OCI-LY7 (cell line): ENCODE measurements around the gene GTF2IRD1. TPM values are rescaled to one million over a fixed set of nuclear protein-coding genes. Genes with fewer than 3 reads are reported as not detected.
A peak's percentile ranks its signal among the peaks of the same experiment; 100 is the strongest.

Source experiments
- BruUV-seq: library from RNA; stranded (reverse); fragments of 400-500 nt; replicated peaks from 2 replicates; lab custom pipeline; 2021; lab: Mats Ljungman, UMichigan
- CTCF ChIA-PET: fragments of 300-600 bp; sonication (Branson Sonifier 250); formaldehyde crosslinking; loops from one replicate; lab custom pipeline; 2022; ENCODE audit warnings: antibody characterized with exemption; ENCODE audit not compliant: unreplicated experiment; lab: Charles Lee
- POLR2A ChIA-PET: fragments of 300-600 bp; sonication (Branson Sonifier 250); formaldehyde crosslinking; loops from one replicate; lab custom pipeline; 2022; ENCODE audit warnings: antibody characterized with exemption; lab: Charles Lee
- DNase-seq: peaks from one replicate; pipeline ENCODE4 v3.0.0-alpha.2; 2015; ENCODE audit warnings: low spot score
- H2AFZ ChIP-seq: fragments of 200-600 bp; sonication (generic), shearing (Covaris generic); 2 replicates; pipeline ENCODE4 v1.6.1; 2014; ENCODE audit warnings: mild to moderate bottlenecking, antibody characterized with exemption, low read length, moderate library complexity
- H3K27ac ChIP-seq: fragments of 200-600 bp; sonication (generic); 2 replicates; pipeline ENCODE4 v1.5.1; 2014; ENCODE audit warnings: mixed run types, low read depth, mild to moderate bottlenecking, moderate library complexity, low read length, inconsistent platforms; ENCODE audit not compliant: poor library complexity, severe bottlenecking
- H3K36me3 ChIP-seq: fragments of 200-600 bp; sonication (generic); 2 replicates; pipeline ENCODE4 v1.6.1; 2014; ENCODE audit warnings: mild to moderate bottlenecking, antibody characterized with exemption, low read length, moderate library complexity, mixed read lengths; ENCODE audit not compliant: insufficient read depth
- H3K4me1 ChIP-seq: fragments of 200-600 bp; sonication (generic); 2 replicates; pipeline ENCODE4 v1.5.1; 2014; ENCODE audit warnings: mild to moderate bottlenecking, low read length; ENCODE audit not compliant: insufficient read depth, poor library complexity, severe bottlenecking
- H3K4me2 ChIP-seq: fragments of 200-600 bp; sonication (generic); 2 replicates; pipeline ENCODE4 v1.6.1; 2014; ENCODE audit warnings: mild to moderate bottlenecking, low read length
- H3K4me3 ChIP-seq: fragments of 200-600 bp; sonication (generic); 2 replicates; pipeline ENCODE4 v1.5.1; 2014; ENCODE audit warnings: mild to moderate bottlenecking, low read depth, low read length; ENCODE audit not compliant: poor library complexity, severe bottlenecking
- H3K79me2 ChIP-seq: fragments of 200-600 bp; sonication (generic); 2 replicates; pipeline ENCODE4 v1.6.1; 2016; ENCODE audit warnings: low read depth, mild to moderate bottlenecking, low read length, moderate library complexity, mixed read lengths; ENCODE audit not compliant: insufficient read depth
- H3K9me2 ChIP-seq: fragments of 200-600 bp; sonication (generic); 2 replicates; pipeline ENCODE4 v1.6.1; 2016; ENCODE audit warnings: mild to moderate bottlenecking, low read length, mixed read lengths; ENCODE audit not compliant: insufficient read depth
- H3K9me3 ChIP-seq: fragments of 200-600 bp; sonication (generic); 2 replicates; pipeline ENCODE4 v1.6.1; 2014; ENCODE audit warnings: mild to moderate bottlenecking, mixed run types, low read length, mixed read lengths
- H4K20me1 ChIP-seq: fragments of 200-600 bp; sonication (generic); 2 replicates; pipeline ENCODE4 v1.6.1; 2014; ENCODE audit warnings: mild to moderate bottlenecking, antibody characterized with exemption, low read length, moderate library complexity, mixed read lengths; ENCODE audit not compliant: insufficient read depth
- CTCF ChIP-seq: fragments of 200-600 bp; sonication (generic); conservative IDR thresholded peaks from 2 replicates; pipeline ENCODE4 v1.5.1; 2014; ENCODE audit warnings: mild to moderate bottlenecking, antibody characterized with exemption, low read length, moderate library complexity, mixed read lengths
- EZH2phosphoT487 ChIP-seq: fragments of 200-600 bp; sonication (generic); IDR thresholded peaks from 2 replicates; pipeline ENCODE4 v1.6.1; 2018; ENCODE audit warnings: low read depth, borderline replicate concordance, mild to moderate bottlenecking, mixed run types, antibody characterized with exemption, low read length, moderate library complexity, mixed read lengths
- intact Hi-C: fragments of 100-400 bp; cut with micrococcal nuclease; formaldehyde crosslinking; loops from one replicate; pipeline ENCODE4 v1.10.0; 2022; ENCODE audit not compliant: unreplicated experiment
- total RNA-seq, 2 experiments: library from RNA; depleted of rRNA in 1 of 2; stranded (reverse); fragments of >200 nt in 1 of 2; shearing (Covaris generic) in 1 of 2; gene quantifications; 2 replicates each; pipeline ENCODE4 v1.2.3, GENCODE V29; 2014 to 2022

The GTF2IRD1 gene
- total RNA-seq, 2 experiments from 2014 or later = 4.4 to 34.3 TPM

- intact Hi-C loops = no loop called here
- no peak for TF ChIP-seq EZH2phosphoT487
- no peak for TF ChIP-seq CTCF
- Histone ChIP-seq H3K4me2 (no peak overlapping the region), H3K4me1 (peaks cover 16% of the 10 kb centered on the region), H4K20me1 (no peaks in the 10 kb centered on the region), H3K79me2 (no peaks in the 10 kb centered on the region), H3K4me3 (no peak overlapping the region), H3K9me2 (no peaks in the 10 kb centered on the region), H3K9me3 (no peaks in the 10 kb centered on the region), H2AFZ (no peak overlapping the region), H3K36me3 (no peaks in the 10 kb centered on the region), H3K27ac (no peak overlapping the region)
- BruUV-seq = TSS peak; percentile 43
- no peak for DNase-seq
- ChIA-PET CTCF (no interaction called here), POLR2A (no interaction called here)
Measured at GRCh38 chr7:74481458-74482196, 27.9 kb downstream of the GTF2IRD1 start.

GRCh38 chr7:74482197-74482467, 28.4 kb downstream of the GTF2IRD1 start:
- no peak for DNase-seq
- Histone ChIP-seq H3K4me1 (peaks cover 11% of the 10 kb centered on the region), H3K9me2 (no peaks in the 10 kb centered on the region), H3K4me2 (no peak overlapping the region), H3K4me3 (no peak overlapping the region), H2AFZ (no peak overlapping the region), H3K36me3 (no peaks in the 10 kb centered on the region), H3K79me2 (no peaks in the 10 kb centered on the region), H3K27ac (no peak overlapping the region), H3K9me3 (no peaks in the 10 kb centered on the region), H4K20me1 (no peaks in the 10 kb centered on the region)
- no TSS peak for BruUV-seq
- POLR2A ChIA-PET = no interaction called here
- intact Hi-C loops = no loop called here
- CTCF ChIA-PET = no interaction called here
- TF ChIP-seq EZH2phosphoT487 = no peak
- TF ChIP-seq CTCF = no peak

GRCh38 chr7:74482629-74483401, 29.1 kb downstream of the GTF2IRD1 start:
- no peak overlapping the region for H3K4me2 ChIP-seq

More at GRCh38 chr7:74482629-74483401, 29.1 kb downstream of the GTF2IRD1 start:
- ChIA-PET POLR2A (interaction anchor here (0.6 to 1.4 kb wide), 3 partner anchors 18 to 720 kb away, joined by 3 to 5 read pairs (median 3); no protein-coding TSS in a partner anchor), CTCF (no interaction called here)
- Histone ChIP-seq H3K4me3 (no peak overlapping the region), H3K79me2 (no peaks in the 10 kb centered on the region), H3K9me2 (no peaks in the 10 kb centered on the region), H3K9me3 (no peaks in the 10 kb centered on the region), H3K4me1 (peaks cover 4% of the 10 kb centered on the region), H3K36me3 (no peaks in the 10 kb centered on the region), H4K20me1 (no peaks in the 10 kb centered on the region), H3K27ac (no peak overlapping the region), H2AFZ (no peak overlapping the region)
- intact Hi-C loops = no loop called here
- TF ChIP-seq EZH2phosphoT487 (no peak), CTCF (no peak)
- no peak for DNase-seq
- no TSS peak for BruUV-seq
